Loucy (cell line): Measurements from ENCODE around the gene IVNS1ABP.

Experiments used
- EZH2phosphoT487 ChIP-seq: fragments of 200-600 bp; IDR thresholded peaks from 2 replicates; pipeline ENCODE4 v1.6.1; 2018; ENCODE audit warnings: antibody characterized with exemption, mild to moderate bottlenecking, moderate library complexity, borderline replicate concordance
- TF ChIP-seq, protein P1 (sequence below): fragments of 200-600 bp; sonication (generic); conservative IDR thresholded peaks from 2 replicates; pipeline ENCODE4 v1.5.1; 2014; ENCODE audit warnings: mild to moderate bottlenecking, antibody characterized with exemption, low read length

- TF ChIP-seq, protein P1, sequence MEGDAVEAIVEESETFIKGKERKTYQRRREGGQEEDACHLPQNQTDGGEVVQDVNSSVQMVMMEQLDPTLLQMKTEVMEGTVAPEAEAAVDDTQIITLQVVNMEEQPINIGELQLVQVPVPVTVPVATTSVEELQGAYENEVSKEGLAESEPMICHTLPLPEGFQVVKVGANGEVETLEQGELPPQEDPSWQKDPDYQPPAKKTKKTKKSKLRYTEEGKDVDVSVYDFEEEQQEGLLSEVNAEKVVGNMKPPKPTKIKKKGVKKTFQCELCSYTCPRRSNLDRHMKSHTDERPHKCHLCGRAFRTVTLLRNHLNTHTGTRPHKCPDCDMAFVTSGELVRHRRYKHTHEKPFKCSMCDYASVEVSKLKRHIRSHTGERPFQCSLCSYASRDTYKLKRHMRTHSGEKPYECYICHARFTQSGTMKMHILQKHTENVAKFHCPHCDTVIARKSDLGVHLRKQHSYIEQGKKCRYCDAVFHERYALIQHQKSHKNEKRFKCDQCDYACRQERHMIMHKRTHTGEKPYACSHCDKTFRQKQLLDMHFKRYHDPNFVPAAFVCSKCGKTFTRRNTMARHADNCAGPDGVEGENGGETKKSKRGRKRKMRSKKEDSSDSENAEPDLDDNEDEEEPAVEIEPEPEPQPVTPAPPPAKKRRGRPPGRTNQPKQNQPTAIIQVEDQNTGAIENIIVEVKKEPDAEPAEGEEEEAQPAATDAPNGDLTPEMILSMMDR: no peak
- TF ChIP-seq EZH2phosphoT487: no peak
Measured at GRCh38 chr1:185267701-185268100, 49.3 kb downstream of the IVNS1ABP start.
